Measurements from ENCODE around the gene AMPD2. TPM values are rescaled to one million over a fixed set of nuclear protein-coding genes. Genes with fewer than 3 reads are reported as not detected.

Gene AMPD2
- polyA plus RNA-seq, 1 donor, result 61.2 TPM

DNA sequence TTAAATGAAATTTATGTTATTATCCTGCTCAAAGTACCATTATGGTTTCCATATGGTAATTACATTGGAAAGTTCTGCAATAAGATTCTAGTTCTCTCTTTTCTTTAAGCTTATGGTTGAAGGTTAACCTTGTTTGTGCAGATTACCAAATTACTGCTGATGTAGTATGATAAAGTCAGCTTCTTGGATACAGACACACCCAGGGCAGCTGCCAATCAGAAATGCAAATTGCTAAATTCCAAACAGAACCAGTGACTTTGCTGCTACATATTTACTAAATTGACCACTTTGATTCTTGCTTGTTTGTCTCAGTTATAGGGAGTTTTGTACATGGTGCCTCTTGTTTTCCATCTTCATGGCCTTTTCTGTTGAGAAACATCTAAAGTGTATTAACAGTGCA is 26.7 kb upstream of the AMPD2 start:
- H3K36me3 ChIP-seq (ENCODE audit: control insufficient read depth, insufficient read depth, low read length), result peaks cover 43% of the 10 kb centered on the region
- no peaks in the 10 kb centered on the region for H3K9me3 ChIP-seq (ENCODE audit: control insufficient read depth, low read depth, low read length)
- H3K27ac ChIP-seq (ENCODE audit: low read length), result no peak overlapping the region
- H3K4me1 ChIP-seq (ENCODE audit: control insufficient read depth, insufficient read depth, low read length), result no peaks in the 10 kb centered on the region
- H3K4me3 ChIP-seq (ENCODE audit: low read length), result no peak overlapping the region
- H3K27me3 ChIP-seq (ENCODE audit: control insufficient read depth, insufficient read depth, low read length), result no peaks in the 10 kb centered on the region
- no peak for DNase-seq

DNA sequence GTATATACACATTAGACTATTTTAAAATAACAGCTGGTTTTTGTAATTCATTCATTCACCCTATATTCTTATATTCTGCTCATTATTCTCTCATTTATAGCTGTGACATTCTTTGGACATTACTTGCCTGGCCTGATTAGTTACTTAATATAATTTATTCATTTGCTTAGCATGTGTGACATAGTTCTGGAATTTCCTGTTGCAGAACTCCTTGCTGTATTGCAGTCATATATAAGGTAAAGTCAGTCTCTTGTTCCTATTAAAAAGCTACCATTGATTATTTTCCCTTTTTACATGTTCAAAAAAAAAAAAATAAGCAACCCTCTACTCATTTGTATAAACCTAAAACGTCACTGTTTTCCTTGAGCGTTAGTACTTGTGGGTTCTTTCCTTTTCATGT is 24.1 kb upstream of the AMPD2 start:
- Histone ChIP-seq H3K9me3 (ENCODE audit: control insufficient read depth, low read depth, low read length) (no peaks in the 10 kb centered on the region), H3K4me3 (ENCODE audit: low read length) (no peak overlapping the region), H3K36me3 (ENCODE audit: control insufficient read depth, insufficient read depth, low read length) (peaks cover 37% of the 10 kb centered on the region), H3K4me1 (ENCODE audit: control insufficient read depth, insufficient read depth, low read length) (no peaks in the 10 kb centered on the region), H3K27ac (ENCODE audit: low read length) (no peak overlapping the region), H3K27me3 (ENCODE audit: control insufficient read depth, insufficient read depth, low read length) (no peaks in the 10 kb centered on the region)
- no peak for DNase-seq
- WGBS (ENCODE audit: insufficient coverage, low lambda C conversion rate), result 92% methylated on average over 2 of the region's 2 CpGs

DNA sequence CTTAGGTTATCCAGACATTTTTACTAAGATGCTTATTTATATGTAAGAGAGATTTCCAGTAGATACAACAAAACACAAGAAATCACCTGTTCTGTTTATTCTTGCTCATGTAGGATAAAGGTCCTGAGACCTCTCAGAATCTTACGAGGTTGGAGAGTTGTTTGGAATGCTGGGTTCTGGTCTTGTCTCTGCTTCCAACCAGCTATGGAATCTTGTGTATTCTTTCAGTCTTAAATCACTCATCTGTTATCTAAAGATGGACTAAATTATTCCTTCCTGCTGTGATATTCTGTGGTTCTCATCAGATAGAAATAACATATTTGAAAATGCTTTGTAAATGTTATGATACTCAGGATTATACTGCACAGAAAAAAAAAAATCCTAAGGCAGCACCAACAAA is 21.5 kb upstream of the AMPD2 start:
- Histone ChIP-seq H3K27me3 (ENCODE audit: control insufficient read depth, insufficient read depth, low read length) (no peaks in the 10 kb centered on the region), H3K27ac (ENCODE audit: low read length) (no peak overlapping the region), H3K4me3 (ENCODE audit: low read length) (no peak overlapping the region), H3K4me1 (ENCODE audit: control insufficient read depth, insufficient read depth, low read length) (no peaks in the 10 kb centered on the region), H3K36me3 (ENCODE audit: control insufficient read depth, insufficient read depth, low read length) (peaks cover 23% of the 10 kb centered on the region), H3K9me3 (ENCODE audit: control insufficient read depth, low read depth, low read length) (no peaks in the 10 kb centered on the region)
- WGBS (ENCODE audit: insufficient coverage, low lambda C conversion rate), result no CpG with 5 or more reads among the region's 1 CpG
- DNase-seq, result no peak

DNA sequence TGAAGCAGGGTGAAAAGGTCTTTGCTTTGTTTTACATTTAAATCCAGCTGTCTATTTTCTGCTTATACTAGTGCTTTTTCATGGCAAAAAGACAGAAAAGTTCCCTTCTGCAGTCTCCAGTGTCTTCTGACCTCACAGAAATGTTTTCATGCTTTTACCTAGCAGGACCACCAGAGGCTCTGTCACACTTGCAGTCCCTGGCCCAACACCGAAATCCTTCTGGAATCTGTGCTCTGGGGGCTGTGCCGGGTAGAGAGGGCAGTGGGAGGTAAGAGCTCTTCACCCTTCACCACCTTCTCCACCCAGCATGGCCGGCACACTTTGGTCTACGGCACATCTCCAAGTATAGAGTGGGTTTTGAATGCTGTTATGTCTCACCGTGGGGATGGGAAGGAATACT is 21.0 kb upstream of the AMPD2 start:
- H3K9me3 ChIP-seq (ENCODE audit: control insufficient read depth, low read depth, low read length), result no peaks in the 10 kb centered on the region
- peaks cover 18% of the 10 kb centered on the region for H3K36me3 ChIP-seq (ENCODE audit: control insufficient read depth, insufficient read depth, low read length)
- WGBS (ENCODE audit: insufficient coverage, low lambda C conversion rate), result no CpG with 5 or more reads among the region's 5 CpGs
- no peak overlapping the region for H3K4me3 ChIP-seq (ENCODE audit: low read length)
- no peaks in the 10 kb centered on the region for H3K4me1 ChIP-seq (ENCODE audit: control insufficient read depth, insufficient read depth, low read length)
- no peak overlapping the region for H3K27ac ChIP-seq (ENCODE audit: low read length)
- DNase-seq, result no peak
- no peaks in the 10 kb centered on the region for H3K27me3 ChIP-seq (ENCODE audit: control insufficient read depth, insufficient read depth, low read length)

DNA sequence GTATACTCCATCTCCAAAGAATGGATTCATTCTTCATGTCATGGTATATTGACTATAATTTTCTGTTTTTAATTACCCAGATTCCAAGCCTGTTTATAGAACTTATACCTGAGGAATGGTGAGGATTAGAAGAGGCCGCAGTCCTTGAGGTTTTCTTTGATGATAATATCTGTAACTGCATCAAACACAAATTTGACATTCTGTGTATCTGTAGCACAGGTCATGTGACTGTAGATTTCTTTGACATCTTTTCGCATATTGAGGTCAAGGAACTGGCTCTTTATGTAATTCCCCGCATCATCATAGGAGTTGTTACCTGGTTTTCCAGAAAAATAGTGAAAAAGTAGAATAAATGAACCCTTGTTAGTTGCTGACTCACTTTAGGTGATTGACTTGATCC is 16.4 kb upstream of the AMPD2 start:
- no peaks in the 10 kb centered on the region for H3K4me1 ChIP-seq (ENCODE audit: control insufficient read depth, insufficient read depth, low read length)
- no peaks in the 10 kb centered on the region for H3K9me3 ChIP-seq (ENCODE audit: control insufficient read depth, low read depth, low read length)
- DNase-seq, result no peak
- peaks cover 2% of the 10 kb centered on the region for H3K36me3 ChIP-seq (ENCODE audit: control insufficient read depth, insufficient read depth, low read length)
- no peak overlapping the region for H3K4me3 ChIP-seq (ENCODE audit: low read length)
- H3K27me3 ChIP-seq (ENCODE audit: control insufficient read depth, insufficient read depth, low read length), result no peaks in the 10 kb centered on the region
- WGBS (ENCODE audit: insufficient coverage, low lambda C conversion rate), result 100% methylated on average over 1 of the region's 3 CpGs
- no peak overlapping the region for H3K27ac ChIP-seq (ENCODE audit: low read length)

DNA sequence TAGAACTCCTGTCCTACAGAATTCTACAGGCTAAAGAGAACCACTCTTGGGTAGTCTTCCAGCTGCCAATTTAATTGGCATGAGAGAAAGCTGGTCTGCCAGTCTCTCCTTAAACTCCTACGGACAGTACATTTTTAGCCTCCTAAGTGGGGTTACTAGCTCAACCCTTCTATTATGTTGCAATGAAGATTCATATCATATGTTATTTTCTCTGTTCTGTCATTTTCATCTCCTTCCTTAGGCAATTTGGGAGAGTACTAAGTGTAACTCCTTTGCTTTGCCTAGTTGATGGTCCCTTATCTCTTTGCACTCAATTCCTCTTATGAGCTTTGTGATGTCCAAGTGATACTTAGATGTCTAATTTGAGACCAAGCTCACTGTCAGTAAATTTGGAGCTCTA is 14.3 kb upstream of the AMPD2 start:
- H3K4me3 ChIP-seq (ENCODE audit: low read length), result no peak overlapping the region
- no peaks in the 10 kb centered on the region for H3K4me1 ChIP-seq (ENCODE audit: control insufficient read depth, insufficient read depth, low read length)
- H3K27me3 ChIP-seq (ENCODE audit: control insufficient read depth, insufficient read depth, low read length), result no peaks in the 10 kb centered on the region
- no peak for DNase-seq
- no peak overlapping the region for H3K27ac ChIP-seq (ENCODE audit: low read length)
- no CpG with 5 or more reads among the region's 1 CpG for WGBS (ENCODE audit: insufficient coverage, low lambda C conversion rate)
- H3K36me3 ChIP-seq (ENCODE audit: control insufficient read depth, insufficient read depth, low read length), result peaks cover 2% of the 10 kb centered on the region
- H3K9me3 ChIP-seq (ENCODE audit: control insufficient read depth, low read depth, low read length), result no peaks in the 10 kb centered on the region

DNA sequence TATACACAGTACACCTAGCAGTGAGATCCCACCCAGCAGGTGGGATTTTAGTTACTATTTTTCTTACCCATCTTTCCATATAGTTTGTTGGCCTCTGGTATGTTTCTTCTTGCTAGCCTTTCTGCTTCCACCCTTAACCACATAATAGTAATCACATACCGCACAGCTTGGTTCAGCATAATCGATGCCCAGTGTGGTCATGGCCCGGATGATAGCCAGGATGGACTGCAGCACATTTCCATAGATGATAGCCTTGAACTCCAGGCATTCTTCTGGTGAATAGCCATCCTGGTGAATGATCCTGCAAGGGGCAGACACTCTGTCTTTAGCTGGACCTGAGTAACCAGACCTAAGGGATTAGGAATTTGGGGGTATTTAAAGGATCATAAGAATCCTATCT is 9.8 kb upstream of the AMPD2 start:
- Histone ChIP-seq H3K4me3 (ENCODE audit: low read length) (no peak overlapping the region), H3K27ac (ENCODE audit: low read length) (no peak overlapping the region), H3K4me1 (ENCODE audit: control insufficient read depth, insufficient read depth, low read length) (no peaks in the 10 kb centered on the region), H3K9me3 (ENCODE audit: control insufficient read depth, low read depth, low read length) (no peaks in the 10 kb centered on the region), H3K36me3 (ENCODE audit: control insufficient read depth, insufficient read depth, low read length) (peaks cover 2% of the 10 kb centered on the region), H3K27me3 (ENCODE audit: control insufficient read depth, insufficient read depth, low read length) (no peaks in the 10 kb centered on the region)
- whole genome bisulfite sequencing (ENCODE audit: insufficient coverage, low lambda C conversion rate), result no CpG with 5 or more reads among the region's 3 CpGs
- no peak for DNase-seq

DNA sequence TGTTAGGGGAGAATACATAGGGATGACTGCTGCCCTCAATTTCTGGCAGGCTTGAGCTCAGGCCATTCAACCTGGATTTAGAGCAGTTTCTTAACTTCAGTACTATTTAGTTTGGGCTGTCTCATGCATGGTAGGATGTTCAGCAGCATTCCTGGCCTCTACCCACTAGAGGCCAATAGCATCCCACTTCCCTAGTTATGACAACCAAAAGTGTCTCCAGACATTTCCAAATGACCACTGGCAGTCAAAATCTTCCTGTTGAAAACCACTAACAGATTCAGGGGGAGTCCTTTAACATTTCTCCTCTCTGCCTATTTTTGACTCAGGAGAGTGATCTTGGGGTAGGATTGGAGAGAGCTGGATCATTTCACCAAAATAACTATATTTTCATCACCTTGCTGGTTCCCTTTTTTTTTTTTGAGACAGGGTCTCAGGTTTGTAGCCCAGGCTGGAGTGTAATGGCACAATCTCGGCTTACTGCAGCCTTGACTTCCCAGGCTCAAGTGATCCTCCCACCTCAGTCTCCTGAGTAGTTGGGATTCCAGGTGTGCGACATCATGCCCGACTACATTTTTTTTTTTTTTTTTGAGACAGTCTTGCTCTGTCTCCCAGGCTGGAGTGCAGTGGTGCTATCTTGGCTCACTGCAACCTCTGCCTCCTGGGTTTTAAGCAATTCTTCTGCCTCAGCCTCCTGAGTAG is 8.9 kb upstream of the AMPD2 start:
- WGBS (ENCODE audit: insufficient coverage, low lambda C conversion rate), result no CpG with 5 or more reads among the region's 3 CpGs
- no peak for DNase-seq
- Histone ChIP-seq H3K9me3 (ENCODE audit: control insufficient read depth, low read depth, low read length) (no peaks in the 10 kb centered on the region), H3K27ac (ENCODE audit: low read length) (no peak overlapping the region), H3K36me3 (ENCODE audit: control insufficient read depth, insufficient read depth, low read length) (peaks cover 2% of the 10 kb centered on the region), H3K27me3 (ENCODE audit: control insufficient read depth, insufficient read depth, low read length) (no peaks in the 10 kb centered on the region), H3K4me3 (ENCODE audit: low read length) (no peak overlapping the region), H3K4me1 (ENCODE audit: control insufficient read depth, insufficient read depth, low read length) (no peaks in the 10 kb centered on the region)

DNA sequence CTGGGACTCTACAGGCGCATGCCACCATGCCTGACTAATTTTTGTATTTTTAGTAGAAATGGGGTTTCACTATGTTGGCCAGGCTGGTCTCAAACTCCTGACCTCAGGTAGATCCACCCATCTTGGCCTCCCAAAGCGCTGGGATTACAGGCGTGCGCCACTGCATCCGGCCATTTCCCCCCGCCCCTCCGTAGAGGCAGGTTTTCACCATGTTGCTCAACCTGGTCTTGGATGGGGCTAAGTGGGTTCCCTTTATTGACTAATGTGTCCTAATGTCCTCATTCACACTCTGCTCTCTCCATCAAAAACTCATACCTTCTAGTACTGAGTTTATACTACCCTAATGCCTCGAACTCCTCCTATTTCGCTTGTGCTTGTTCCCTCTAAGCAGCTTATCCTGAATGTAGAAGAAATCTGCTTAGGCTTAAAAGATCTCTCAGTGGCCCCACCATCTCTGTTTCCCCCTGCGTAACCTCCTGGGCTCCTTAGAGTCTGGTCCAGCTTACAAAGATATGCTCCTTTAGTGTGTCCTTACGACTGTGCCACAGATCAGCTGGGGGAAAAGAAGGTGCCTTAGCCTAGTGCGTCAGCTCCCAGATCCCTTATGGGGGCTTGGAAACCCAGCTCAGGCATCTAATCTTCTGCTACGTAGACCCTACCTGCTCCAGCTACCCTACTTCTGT is 8.2 kb upstream of the AMPD2 start:
- no CpG with 5 or more reads among the region's 13 CpGs for WGBS (ENCODE audit: insufficient coverage, low lambda C conversion rate)
- Histone ChIP-seq H3K4me1 (ENCODE audit: control insufficient read depth, insufficient read depth, low read length) (no peaks in the 10 kb centered on the region), H3K36me3 (ENCODE audit: control insufficient read depth, insufficient read depth, low read length) (no peaks in the 10 kb centered on the region), H3K4me3 (ENCODE audit: low read length) (no peak overlapping the region), H3K27me3 (ENCODE audit: control insufficient read depth, insufficient read depth, low read length) (no peaks in the 10 kb centered on the region), H3K9me3 (ENCODE audit: control insufficient read depth, low read depth, low read length) (no peaks in the 10 kb centered on the region), H3K27ac (ENCODE audit: low read length) (no peak overlapping the region)
- no peak for DNase-seq

DNA sequence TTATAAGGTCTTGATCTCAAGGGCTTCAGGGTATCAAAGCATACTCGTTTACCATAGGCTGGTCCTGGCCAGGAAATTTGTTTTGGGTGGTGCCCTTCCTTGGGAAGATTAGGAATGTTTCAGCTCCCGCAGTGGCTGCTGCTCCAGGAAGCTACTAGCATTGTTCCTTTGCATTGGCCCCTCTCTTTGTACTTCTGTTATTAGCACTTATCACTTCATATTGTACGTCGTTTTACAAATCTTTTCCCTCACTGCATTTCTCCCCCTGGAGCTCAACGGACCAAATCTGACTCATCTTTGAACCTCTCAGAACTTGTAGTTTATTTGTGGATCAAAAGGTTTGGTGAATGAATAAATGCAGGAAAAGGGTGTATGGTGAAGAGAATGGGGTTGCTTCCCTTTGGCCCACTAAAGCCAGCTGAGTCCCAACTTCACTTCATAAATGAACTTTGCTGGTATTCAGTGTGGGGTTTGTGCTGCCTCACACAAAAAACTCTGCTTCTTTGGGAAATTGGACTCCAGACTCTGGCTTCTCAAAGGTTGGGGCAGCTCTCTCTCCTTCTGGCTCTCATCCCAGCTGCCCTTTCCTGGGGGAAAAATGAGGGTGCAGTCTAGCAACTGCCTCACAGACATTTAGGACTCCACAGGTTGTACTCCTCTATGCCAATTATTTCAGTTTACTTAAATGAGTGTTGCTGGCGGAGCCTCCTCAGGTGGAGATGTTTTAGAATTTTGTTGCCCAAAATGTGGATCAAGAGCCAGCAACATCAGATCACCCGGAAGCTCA is 6.1 kb upstream of the AMPD2 start:
- DNase-seq, result no peak
- 50% methylated on average over 2 of the region's 7 CpGs for WGBS (ENCODE audit: insufficient coverage, low lambda C conversion rate)
- no peak overlapping the region for H3K4me3 ChIP-seq (ENCODE audit: low read length)
- H3K27ac ChIP-seq (ENCODE audit: low read length), result no peak overlapping the region
- H3K27me3 ChIP-seq (ENCODE audit: control insufficient read depth, insufficient read depth, low read length), result no peaks in the 10 kb centered on the region
- no peaks in the 10 kb centered on the region for H3K36me3 ChIP-seq (ENCODE audit: control insufficient read depth, insufficient read depth, low read length)
- H3K4me1 ChIP-seq (ENCODE audit: control insufficient read depth, insufficient read depth, low read length), result peaks cover 5% of the 10 kb centered on the region
- H3K9me3 ChIP-seq (ENCODE audit: control insufficient read depth, low read depth, low read length), result no peaks in the 10 kb centered on the region

Data from large intestine (tissue), 3 donors.